Breast epithelium (tissue), 4 donors: ENCODE measurements around the gene ATP2C2. TPM values are rescaled to one million over a fixed set of nuclear protein-coding genes. Genes with fewer than 3 reads are reported as not detected.
A peak's percentile ranks its signal among the peaks of the same experiment; 100 is the strongest.

Source experiments
- DNase-seq, 2 donors: peaks; one replicate each; pipeline ENCODE4 v3.0.0-alpha.2; 2019; ENCODE audit warnings: low spot score in 2 of 2
- H3K27ac ChIP-seq, 2 donors: fragments of 200-600 bp; sonication (generic) in 1 of 2; one replicate each; pipeline ENCODE4 v1.5.1; 2016 to 2019; ENCODE audit warnings: mild to moderate bottlenecking in 1 of 2
- H3K27me3 ChIP-seq, 2 donors: fragments of 200-600 bp; sonication (generic) in 1 of 2; one replicate each; pipeline versions ENCODE4 v1.5.1 to v1.6.0; 2017 to 2019; ENCODE audit warnings: control low read depth in 1 of 2, mild to moderate bottlenecking in 1 of 2
- H3K36me3 ChIP-seq: fragments of 200-600 bp; one replicate; pipeline ENCODE4 v1.5.1; 2019
- H3K4me1 ChIP-seq, 2 donors: fragments of 200-600 bp; sonication (generic); one replicate each; pipeline ENCODE4 v1.5.1; 2016 to 2019; ENCODE audit warnings: control low read depth in 1 of 2
- H3K4me3 ChIP-seq, 3 donors: fragments of 200-600 bp; sonication (generic); 1 replicate in 2 of 3; 2 replicates in 1 of 3; pipeline ENCODE4 v1.5.1; 2016 to 2019; ENCODE audit warnings: mild to moderate bottlenecking in 3 of 3, moderate library complexity in 2 of 3
- H3K9me3 ChIP-seq, 2 donors: fragments of 200-600 bp; sonication (generic) in 1 of 2; one replicate each; pipeline ENCODE4 v1.5.1; 2016 to 2019; ENCODE audit warnings: control low read depth in 1 of 2
- CTCF ChIP-seq, 3 donors: fragments of 450-650 bp; IDR thresholded peaks; one replicate each; pipeline ENCODE4 v1.5.1; 2016 to 2017; ENCODE audit warnings: antibody characterized with exemption in 3 of 3, mild to moderate bottlenecking in 3 of 3, moderate library complexity in 3 of 3
- POLR2A ChIP-seq: fragments of 450-650 bp; IDR thresholded peaks from one replicate; pipeline ENCODE4 v1.6.1; 2016; ENCODE audit warnings: antibody characterized with exemption, mild to moderate bottlenecking, moderate library complexity
- POLR2AphosphoS5 ChIP-seq, 3 donors: sonication (generic); formaldehyde crosslinking; IDR thresholded peaks; one replicate each; pipeline ENCODE4 v1.6.1; 2017; ENCODE audit warnings: antibody characterized with exemption in 3 of 3
- intact Hi-C: fragments of 100-400 bp; cut with DNase I; formaldehyde crosslinking; loops from one replicate; pipeline ENCODE4 v1.15.1; 2023; ENCODE audit warnings: low total_unique reads
- total RNA-seq, 3 donors: library from RNA; depleted of rRNA; stranded (reverse); fragments of >200 nt; gene quantifications; one replicate each; pipeline ENCODE4 v1.1.0, GENCODE V29; 2016

ATP2C2 gene
- total RNA-seq, 3 donors from 2014 or later: 6.0 to 28.5 TPM; not detected in 1

DNA sequence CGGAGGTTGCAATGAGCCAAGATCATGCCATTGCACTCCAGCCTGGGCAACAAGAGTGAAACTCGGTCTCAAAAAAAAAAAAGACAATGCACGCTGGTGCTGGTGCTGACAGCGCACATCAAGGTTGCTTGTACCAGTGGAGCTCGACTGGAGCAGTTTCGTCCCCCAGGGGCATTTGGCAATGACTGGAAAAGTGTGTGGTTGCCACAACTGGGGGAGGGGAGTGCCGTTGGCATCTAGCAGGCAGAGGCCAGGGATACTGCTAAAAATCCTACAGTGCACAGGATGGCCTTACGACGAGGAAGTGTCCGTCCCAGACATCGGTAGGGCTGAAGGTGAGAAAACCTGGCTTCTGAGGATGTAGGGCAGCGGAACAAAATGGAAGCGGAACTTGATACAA is 133.7 kb downstream of the ATP2C2 start:
- TF ChIP-seq CTCF (IDR thresholded peaks at IDR 0.05) (no peak), POLR2AphosphoS5 (IDR thresholded peaks at IDR 0.05) (no peak), POLR2A (no peak)
- Histone ChIP-seq H3K4me1 (peaks cover 7 to 8% of the 10 kb centered on the region in 2 donors), H3K27ac (peak overlapping the region; percentile 48 to 91), H3K27me3 (no peaks in the 10 kb centered on the region), H3K4me3 (no peak overlapping the region), H3K36me3 (no peaks in the 10 kb centered on the region), H3K9me3 (no peaks in the 10 kb centered on the region)
- intact Hi-C loops: no loop called here
- peak; percentile 55 to 81 for DNase-seq

GRCh38 chr16:84502581-84502980 is 134.2 kb downstream of the ATP2C2 start:
- TF ChIP-seq CTCF (IDR thresholded peaks at IDR 0.05) (no peak), POLR2A (no peak), POLR2AphosphoS5 (IDR thresholded peaks at IDR 0.05) (no peak)
- H3K9me3 ChIP-seq: no peaks in the 10 kb centered on the region
- H3K4me1 ChIP-seq: peaks cover 7 to 8% of the 10 kb centered on the region in 2 donors
- no peaks in the 10 kb centered on the region for H3K27me3 ChIP-seq
- H3K4me3 ChIP-seq: no peak overlapping the region
- intact Hi-C loops: no loop called here
- no peak for DNase-seq
- peak overlapping the region; percentile 43 to 91 for H3K27ac ChIP-seq
- H3K36me3 ChIP-seq: no peaks in the 10 kb centered on the region

- intact Hi-C loops: no loop called here
- TF ChIP-seq POLR2AphosphoS5 (IDR thresholded peaks at IDR 0.05) (no peak), POLR2A (no peak), CTCF (IDR thresholded peaks at IDR 0.05) (no peak)
- Histone ChIP-seq H3K27me3 (no peaks in the 10 kb centered on the region), H3K9me3 (no peaks in the 10 kb centered on the region), H3K27ac (peak overlapping the region; percentile 91 to 93), H3K36me3 (no peaks in the 10 kb centered on the region), H3K4me1 (peaks cover 7 to 8% of the 10 kb centered on the region in 2 donors), H3K4me3 (peak overlapping the region; percentile 81 to 92 (median 84))
- DNase-seq: no peak
Measured at GRCh38 chr16:84503751-84504395, 135.5 kb downstream of the ATP2C2 start.

DNA sequence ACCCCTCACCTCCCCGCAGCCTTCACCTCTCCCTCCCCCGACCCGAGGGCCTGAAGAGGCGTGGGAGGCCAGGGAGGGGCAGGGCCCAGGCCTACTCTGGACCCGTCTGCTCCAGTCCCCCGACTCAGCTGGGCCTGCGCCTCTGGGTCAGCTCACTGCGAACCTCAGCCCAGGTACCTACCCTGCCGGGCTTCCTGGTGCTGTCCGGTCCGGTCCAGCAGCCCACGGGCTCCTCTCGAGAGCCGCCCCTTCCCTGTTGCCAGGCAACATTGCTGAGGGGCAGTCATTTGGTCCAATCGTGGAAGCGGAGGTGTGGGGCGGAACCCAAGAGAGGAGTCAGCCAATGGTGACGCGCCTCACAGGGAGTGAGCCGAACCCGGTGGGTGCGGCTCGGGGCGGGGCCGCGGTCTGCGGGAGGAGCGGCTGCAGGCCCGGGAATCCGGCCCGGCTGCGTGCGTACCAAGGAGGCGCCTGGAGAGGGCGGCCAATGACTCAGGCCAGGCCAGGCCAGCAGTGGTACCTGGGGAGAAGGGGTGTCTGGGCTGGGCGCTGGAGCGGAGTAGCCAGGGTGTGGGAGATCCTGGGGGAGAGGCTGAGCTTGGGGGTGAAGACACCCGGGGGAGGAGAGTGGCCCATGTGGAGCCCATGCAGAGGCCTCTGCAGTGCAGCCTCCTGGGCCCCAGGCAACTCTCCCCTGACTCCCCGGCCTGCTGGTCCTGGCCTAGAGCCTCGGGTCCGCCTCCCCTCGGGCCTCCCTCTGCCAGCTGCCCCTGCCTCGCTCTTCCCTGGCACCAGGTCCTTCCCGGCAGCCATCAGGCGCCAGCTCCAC is 136.3 kb downstream of the ATP2C2 start, which contains the start of gene MEAK7:
Gene MEAK7, minus strand, starts transcription at position 240 of the 829 bp plus-strand sequence. CDS start 6,573 bp downstream, outside the sequence.
- no peak for TF ChIP-seq CTCF (IDR thresholded peaks at IDR 0.05)
- TF ChIP-seq POLR2AphosphoS5 (IDR thresholded peaks at IDR 0.05): peak; percentile 70 to 86 (median 79)
- peak; percentile 39 for TF ChIP-seq POLR2A
- intact Hi-C loops: no loop called here
- peak within 1 kb of the TSS; percentile 91 to 93 for H3K27ac ChIP-seq
- DNase-seq: peak; percentile 98 to 99
- H3K27me3 ChIP-seq: no peaks in the 10 kb centered on the region
- no peaks in the 10 kb centered on the region for H3K36me3 ChIP-seq
- H3K9me3 ChIP-seq: no peaks in the 10 kb centered on the region
- H3K4me3 ChIP-seq: peak within 1 kb of the TSS; percentile 81 to 92 (median 84)
- H3K4me1 ChIP-seq: peaks cover 7 to 8% of the 10 kb centered on the region in 2 donors
